ENCODE data around the gene TRAF4. TPM values are rescaled to one million over a fixed set of nuclear protein-coding genes. Genes with fewer than 3 reads are reported as not detected.
A peak's percentile ranks its signal among the peaks of the same experiment; 100 is the strongest.

Gene TRAF4
- total RNA-seq, 4 donors from 2014 or later, result 83.3 to 228 (median 184) TPM

DNA sequence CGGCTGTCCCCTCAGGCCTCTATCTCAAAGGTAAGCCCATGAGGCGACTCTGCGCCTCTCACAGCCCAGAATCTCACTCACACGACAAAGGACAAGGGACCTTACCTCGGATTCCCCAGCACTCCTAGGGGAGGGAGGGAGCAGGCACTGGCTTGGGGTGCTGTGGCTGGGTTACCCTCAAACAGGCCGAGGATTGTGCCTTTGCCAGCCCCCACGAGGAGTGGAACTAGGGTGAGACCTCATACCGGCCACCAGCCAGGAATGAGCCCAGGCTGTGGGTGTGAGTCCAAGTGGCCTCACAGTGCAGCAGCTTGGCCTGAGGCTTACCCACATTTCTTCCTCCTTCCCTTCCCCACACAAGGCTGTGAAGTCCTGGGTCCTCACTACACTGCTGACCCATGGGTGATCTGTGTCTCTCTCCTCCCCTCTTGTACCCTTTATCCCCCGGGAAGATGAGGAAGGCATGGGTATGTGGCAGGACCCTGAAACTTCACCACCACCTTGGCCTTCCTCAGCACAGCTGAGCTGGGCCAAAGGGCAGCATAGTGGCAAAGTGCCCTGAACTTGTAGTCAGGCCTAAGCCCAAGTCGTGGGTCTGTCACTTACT lies 38.0 kb upstream of the TRAF4 start:
- no peaks in the 10 kb centered on the region for H3K9me3 ChIP-seq
- H3K27ac ChIP-seq, result no peak overlapping the region
- no peak overlapping the region for H3K4me3 ChIP-seq
- H3K4me1 ChIP-seq, result peaks cover 0 to 21% (median 0%) of the 10 kb centered on the region in 4 donors
- no peaks in the 10 kb centered on the region for H3K27me3 ChIP-seq
- H3K36me3 ChIP-seq, result peaks cover 0 to 28% (median 0%) of the 10 kb centered on the region in 3 donors
- no peak for DNase-seq
- TF ChIP-seq CTCF (IDR thresholded peaks at IDR 0.05) (no peak), POLR2A (IDR thresholded peaks at IDR 0.05) (no peak)

DNA sequence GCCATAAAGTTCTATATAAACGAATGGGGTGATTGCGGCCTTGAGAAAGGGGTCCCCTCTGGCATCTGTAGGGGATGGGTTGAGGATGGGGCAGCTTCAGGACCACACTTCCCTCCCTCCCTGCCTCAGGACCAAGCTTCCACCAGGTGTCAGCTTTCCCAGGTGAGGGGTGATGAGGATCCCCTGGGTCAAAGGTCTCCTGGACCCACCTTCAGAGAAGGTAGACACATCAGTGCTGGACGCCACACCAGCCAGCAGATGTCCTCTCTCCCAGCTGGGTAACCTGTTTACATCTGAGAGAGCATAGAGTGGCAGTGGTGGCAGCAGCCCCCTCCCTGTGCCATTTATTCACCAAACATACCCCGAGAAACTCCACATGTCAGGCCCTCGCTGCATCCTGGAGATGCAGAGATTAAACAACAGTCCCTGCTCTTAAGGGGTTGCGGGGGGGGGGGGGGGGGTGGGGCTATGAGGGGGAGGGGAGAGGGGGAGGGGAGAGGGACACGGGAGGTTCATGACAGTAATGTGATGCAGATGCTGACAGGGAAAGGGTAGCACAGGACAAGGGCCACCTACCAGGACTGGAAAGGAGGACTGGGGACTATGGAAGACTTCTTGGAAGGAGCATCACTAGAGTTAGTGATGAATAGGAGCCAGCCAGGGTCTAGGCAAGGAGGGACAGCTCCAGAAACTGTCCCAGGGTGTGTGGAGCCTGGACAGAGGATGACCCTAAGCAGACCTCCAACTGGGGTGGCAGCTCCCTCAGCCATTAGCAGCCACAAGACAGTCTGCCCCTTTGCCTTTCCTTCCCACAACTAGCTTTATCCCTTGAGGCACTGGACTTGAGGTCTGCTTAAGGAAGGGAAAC lies 37.1 kb upstream of the TRAF4 start:
- H3K4me1 ChIP-seq, result peaks cover 0 to 25% (median 0%) of the 10 kb centered on the region in 4 donors
- H3K27me3 ChIP-seq, result no peaks in the 10 kb centered on the region
- TF ChIP-seq CTCF (IDR thresholded peaks at IDR 0.05) (no peak), POLR2A (IDR thresholded peaks at IDR 0.05) (no peak)
- no peak overlapping the region for H3K27ac ChIP-seq
- DNase-seq, result no peak
- no peak overlapping the region for H3K4me3 ChIP-seq
- H3K36me3 ChIP-seq, result peaks cover 0 to 19% (median 0%) of the 10 kb centered on the region in 3 donors
- no peaks in the 10 kb centered on the region for H3K9me3 ChIP-seq

DNA sequence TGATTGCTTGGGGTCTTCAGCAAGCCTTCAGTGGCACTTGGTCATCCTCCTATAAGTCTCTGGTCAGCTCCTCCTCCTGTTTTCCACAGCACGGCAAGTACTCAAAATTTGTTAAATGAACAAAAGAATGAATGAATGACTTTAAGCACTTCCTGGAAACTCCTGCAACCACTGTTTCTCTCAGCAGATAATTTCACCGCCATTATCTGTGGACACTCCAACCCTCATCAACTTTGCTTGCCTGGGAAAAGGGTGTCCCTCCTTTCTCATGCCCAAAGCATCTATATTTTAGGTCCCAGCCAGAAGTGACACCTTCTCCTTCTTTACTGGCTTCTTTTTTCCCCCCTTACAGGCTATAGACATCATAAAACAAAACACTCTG lies 36.5 kb upstream of the TRAF4 start:
- Histone ChIP-seq H3K4me3 (no peak overlapping the region), H3K27me3 (no peaks in the 10 kb centered on the region), H3K4me1 (peaks cover 0 to 31% (median 0%) of the 10 kb centered on the region in 4 donors), H3K9me3 (no peaks in the 10 kb centered on the region), H3K27ac (no peak overlapping the region), H3K36me3 (peaks cover 0 to 13% (median 0%) of the 10 kb centered on the region in 3 donors)
- no peak for DNase-seq
- TF ChIP-seq POLR2A (IDR thresholded peaks at IDR 0.05) (no peak), CTCF (IDR thresholded peaks at IDR 0.05) (no peak)

DNA sequence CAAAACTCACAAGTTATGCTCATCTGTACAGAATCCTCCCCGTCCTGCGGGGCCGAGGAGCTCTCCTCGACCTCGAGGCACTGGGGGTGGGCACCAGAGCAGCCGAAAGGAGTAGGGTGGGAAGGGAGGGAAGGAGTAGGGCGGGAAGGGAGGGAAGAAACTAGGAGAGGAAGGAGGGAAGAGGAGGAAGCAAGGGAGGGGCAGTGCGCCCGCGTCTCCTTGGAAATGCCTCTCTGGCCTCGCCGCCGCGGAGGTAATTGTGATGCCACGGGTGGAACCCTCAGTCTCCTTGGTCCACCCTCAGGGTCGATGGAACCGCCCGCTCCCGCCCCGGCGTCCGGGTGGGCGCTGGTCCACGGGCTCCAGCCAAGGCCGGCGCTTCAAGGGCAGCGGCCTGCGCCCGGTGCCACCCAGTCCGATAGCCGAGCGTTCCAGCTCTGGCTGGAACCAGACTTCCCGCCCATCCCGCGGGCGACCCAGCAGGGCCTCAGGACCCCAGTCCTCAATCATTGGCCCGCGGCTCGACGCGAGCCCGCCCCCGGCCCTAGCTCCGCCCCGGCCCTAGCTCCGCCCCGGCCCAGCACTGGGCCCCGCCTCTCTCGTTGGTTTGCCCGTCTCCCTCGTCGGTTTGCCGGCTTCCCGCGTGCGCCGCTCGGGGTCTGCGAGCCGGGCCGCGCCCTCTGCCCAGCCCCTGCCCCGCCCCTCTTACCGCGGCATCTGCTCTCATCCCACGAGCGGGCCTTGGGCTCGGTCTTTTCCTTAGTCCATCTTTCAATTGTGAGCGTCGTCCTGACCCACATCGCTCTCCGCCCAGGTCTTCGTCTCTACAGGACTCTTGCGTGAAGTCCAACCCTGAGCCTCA lies 32.7 kb upstream of the TRAF4 start:
- H3K9me3 ChIP-seq, result no peaks in the 10 kb centered on the region
- H3K27ac ChIP-seq, result peak overlapping the region; percentile 78 to 96 (median 88)
- TF ChIP-seq CTCF (IDR thresholded peaks at IDR 0.05) (no peak), POLR2A (IDR thresholded peaks at IDR 0.05) (peak; percentile 69 to 79)
- no peaks in the 10 kb centered on the region for H3K27me3 ChIP-seq
- H3K36me3 ChIP-seq, result peaks cover 0 to 13% (median 0%) of the 10 kb centered on the region in 3 donors
- H3K4me1 ChIP-seq, result peaks cover 0 to 34% (median 0%) of the 10 kb centered on the region in 4 donors
- H3K4me3 ChIP-seq, result peak overlapping the region; percentile 65 to 71 (median 66)
- peak; percentile 87 to 95 (median 95) for DNase-seq

GRCh38 chr17:28711723-28712031 lies 32.1 kb upstream of the TRAF4 start, which contains the start of gene PROCA1:
PROCA1 (minus strand) TSS chr17:28711888; CDS start chr17:28711660, 228 bp downstream.
- no peaks in the 10 kb centered on the region for H3K27me3 ChIP-seq
- TF ChIP-seq CTCF (IDR thresholded peaks at IDR 0.05), result no peak
- TF ChIP-seq POLR2A (IDR thresholded peaks at IDR 0.05), result no peak

More at GRCh38 chr17:28711723-28712031, 32.1 kb upstream of the TRAF4 start, which contains the start of gene PROCA1:
- Histone ChIP-seq H3K36me3 (peaks cover 0 to 13% (median 0%) of the 10 kb centered on the region in 3 donors), H3K4me3 (peak within 1 kb of the TSS; percentile 65 to 71 (median 66)), H3K9me3 (no peaks in the 10 kb centered on the region), H3K27ac (peak within 1 kb of the TSS; percentile 78 to 96 (median 88)), H3K4me1 (peaks cover 0 to 34% (median 0%) of the 10 kb centered on the region in 4 donors)
- DNase-seq, result peak in 1 of 3 donors; percentile 65

All from Peyer's patch (tissue), 4 donors.